Measurements from ENCODE around the gene KTN1.

Gene KTN1

GRCh38 chr14:55650992-55651391 lies 71.0 kb downstream of the KTN1 start:
- H3K4me3 ChIP-seq: no peak overlapping the region
- no peak overlapping the region for H3K27ac ChIP-seq
- no peak overlapping the region for H3K9ac ChIP-seq (ENCODE audit: insufficient read length)
- DNase-seq (ENCODE audit: low read depth, low spot score): no peak
- H3K9me3 ChIP-seq (ENCODE audit: low read depth, low read length): no peaks in the 10 kb centered on the region
- no peak for TF ChIP-seq POLR2AphosphoS5 (IDR thresholded peaks at IDR 0.05; ENCODE audit: borderline replicate concordance, low read depth, low read length)
- TF ChIP-seq FOXP2 (optimal IDR thresholded peaks at IDR 0.05; ENCODE audit: control extremely low read depth, extremely low read length, insufficient read depth): no peak
- TF ChIP-seq EZH2 (IDR thresholded peaks at IDR 0.05): no peak
- H3K36me3 ChIP-seq (ENCODE audit: insufficient read depth, low read length): peaks cover 83% of the 10 kb centered on the region

DNA sequence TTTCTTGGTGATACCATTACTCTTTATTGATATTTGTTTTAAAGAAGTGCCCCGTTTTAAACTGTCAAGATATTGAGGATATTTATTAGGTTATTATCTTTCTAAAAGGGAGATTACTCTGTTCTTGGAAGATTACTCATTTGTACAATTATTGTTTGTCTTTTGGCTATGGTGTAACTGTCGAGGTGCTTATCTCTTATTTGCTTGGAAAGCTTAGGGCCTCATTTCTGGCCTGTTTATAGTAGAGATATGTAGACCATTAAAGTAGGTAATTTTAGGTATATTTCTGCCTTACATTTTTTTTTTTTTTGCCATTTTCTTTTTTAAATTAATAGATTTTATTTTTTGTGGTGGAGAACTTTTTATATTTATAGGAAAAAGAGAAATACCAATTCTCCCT lies 74.2 kb downstream of the KTN1 start:
- Histone ChIP-seq H3K36me3 (ENCODE audit: insufficient read depth, low read length) (peaks cover 95% of the 10 kb centered on the region), H3K27ac (no peak overlapping the region), H3K4me3 (no peak overlapping the region), H3K9ac (ENCODE audit: insufficient read length) (no peak overlapping the region), H3K9me3 (ENCODE audit: low read depth, low read length) (no peaks in the 10 kb centered on the region)
- TF ChIP-seq POLR2AphosphoS5 (IDR thresholded peaks at IDR 0.05; ENCODE audit: borderline replicate concordance, low read depth, low read length) (no peak), EZH2 (IDR thresholded peaks at IDR 0.05) (no peak), FOXP2 (optimal IDR thresholded peaks at IDR 0.05; ENCODE audit: control extremely low read depth, extremely low read length, insufficient read depth) (no peak)
- no peak for DNase-seq (ENCODE audit: low read depth, low spot score)

DNA sequence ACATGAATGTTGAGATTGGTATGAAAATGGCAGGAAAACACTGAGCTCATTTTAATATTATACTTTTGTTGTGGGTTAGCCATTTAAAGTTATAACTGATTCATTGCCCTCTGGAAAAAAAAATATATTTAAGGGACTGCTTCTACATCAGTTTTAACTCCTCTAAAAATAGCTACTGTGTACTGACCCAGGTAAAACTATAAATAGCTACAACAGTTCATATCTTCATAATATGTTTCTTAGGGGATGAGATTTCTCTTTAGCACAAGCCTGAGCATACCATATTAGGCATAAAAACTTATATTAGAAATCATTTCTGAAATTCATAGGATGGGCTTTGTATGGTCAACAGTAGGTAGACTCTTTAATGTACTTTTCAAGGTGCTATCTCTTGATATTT lies 81.0 kb downstream of the KTN1 start:
- no peak overlapping the region for H3K27ac ChIP-seq
- H3K9ac ChIP-seq (ENCODE audit: insufficient read length): no peak overlapping the region
- H3K36me3 ChIP-seq (ENCODE audit: insufficient read depth, low read length): peaks cover 74% of the 10 kb centered on the region
- TF ChIP-seq FOXP2 (optimal IDR thresholded peaks at IDR 0.05; ENCODE audit: control extremely low read depth, extremely low read length, insufficient read depth) (no peak), EZH2 (IDR thresholded peaks at IDR 0.05) (no peak), POLR2AphosphoS5 (IDR thresholded peaks at IDR 0.05; ENCODE audit: borderline replicate concordance, low read depth, low read length) (no peak)
- H3K4me3 ChIP-seq: no peak overlapping the region
- no peak for DNase-seq (ENCODE audit: low read depth, low spot score)
- no peaks in the 10 kb centered on the region for H3K9me3 ChIP-seq (ENCODE audit: low read depth, low read length)

- Histone ChIP-seq H3K9me3 (ENCODE audit: low read depth, low read length) (no peaks in the 10 kb centered on the region), H3K4me3 (no peak overlapping the region), H3K36me3 (ENCODE audit: insufficient read depth, low read length) (peaks cover 69% of the 10 kb centered on the region), H3K9ac (ENCODE audit: insufficient read length) (no peak overlapping the region), H3K27ac (no peak overlapping the region)
- TF ChIP-seq EZH2 (IDR thresholded peaks at IDR 0.05) (no peak), FOXP2 (optimal IDR thresholded peaks at IDR 0.05; ENCODE audit: control extremely low read depth, extremely low read length, insufficient read depth) (no peak), POLR2AphosphoS5 (IDR thresholded peaks at IDR 0.05; ENCODE audit: borderline replicate concordance, low read depth, low read length) (no peak)
- no peak for DNase-seq (ENCODE audit: low read depth, low spot score)
Measured at GRCh38 chr14:55662752-55663151, 82.7 kb downstream of the KTN1 start.

DNA sequence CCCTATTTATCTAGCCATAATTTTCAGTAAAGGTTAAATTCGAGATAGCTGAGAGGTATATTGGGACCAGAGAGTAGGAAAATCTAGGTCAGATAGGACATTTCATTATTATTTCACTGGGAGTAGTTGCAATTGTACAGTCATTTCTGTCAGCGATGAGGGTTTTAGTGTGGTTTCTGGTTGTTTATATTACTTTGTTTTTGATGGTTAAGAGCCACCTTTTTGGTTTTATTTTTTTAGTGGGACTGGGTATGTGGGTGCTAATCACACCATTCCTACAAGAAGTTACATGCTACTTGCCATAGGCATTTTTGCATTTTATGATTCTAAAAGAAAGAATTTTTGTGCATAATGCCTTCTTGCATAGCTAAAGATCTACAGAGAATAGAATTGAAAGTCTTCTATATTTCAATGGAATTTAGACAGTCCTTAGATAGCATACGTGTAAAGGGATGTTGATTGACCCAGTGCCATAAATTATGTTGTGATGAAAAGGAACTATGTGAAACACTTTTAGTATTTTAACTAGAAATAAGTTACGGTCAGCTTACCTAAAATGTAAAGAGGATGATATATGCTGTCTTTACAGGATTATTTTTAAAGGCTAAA lies 85.2 kb downstream of the KTN1 start:
- Histone ChIP-seq H3K4me3 (no peak overlapping the region), H3K9me3 (ENCODE audit: low read depth, low read length) (no peaks in the 10 kb centered on the region), H3K36me3 (ENCODE audit: insufficient read depth, low read length) (peaks cover 60% of the 10 kb centered on the region), H3K9ac (ENCODE audit: insufficient read length) (no peak overlapping the region), H3K27ac (no peak overlapping the region)
- no peak for DNase-seq (ENCODE audit: low read depth, low spot score)
- TF ChIP-seq EZH2 (IDR thresholded peaks at IDR 0.05) (no peak), POLR2AphosphoS5 (IDR thresholded peaks at IDR 0.05; ENCODE audit: borderline replicate concordance, low read depth, low read length) (no peak), FOXP2 (optimal IDR thresholded peaks at IDR 0.05; ENCODE audit: control extremely low read depth, extremely low read length, insufficient read depth) (no peak)

- peaks cover 68% of the 10 kb centered on the region for H3K36me3 ChIP-seq (ENCODE audit: insufficient read depth, low read length)
- no peaks in the 10 kb centered on the region for H3K9me3 ChIP-seq (ENCODE audit: low read depth, low read length)
- no peak overlapping the region for H3K4me3 ChIP-seq
- H3K9ac ChIP-seq (ENCODE audit: insufficient read length): no peak overlapping the region
- TF ChIP-seq EZH2 (IDR thresholded peaks at IDR 0.05) (no peak), FOXP2 (optimal IDR thresholded peaks at IDR 0.05; ENCODE audit: control extremely low read depth, extremely low read length, insufficient read depth) (no peak), POLR2AphosphoS5 (IDR thresholded peaks at IDR 0.05; ENCODE audit: borderline replicate concordance, low read depth, low read length) (no peak)
- H3K27ac ChIP-seq: no peak overlapping the region
- no peak for DNase-seq (ENCODE audit: low read depth, low spot score)
Measured at GRCh38 chr14:55667801-55668200, 87.8 kb downstream of the KTN1 start.

DNA sequence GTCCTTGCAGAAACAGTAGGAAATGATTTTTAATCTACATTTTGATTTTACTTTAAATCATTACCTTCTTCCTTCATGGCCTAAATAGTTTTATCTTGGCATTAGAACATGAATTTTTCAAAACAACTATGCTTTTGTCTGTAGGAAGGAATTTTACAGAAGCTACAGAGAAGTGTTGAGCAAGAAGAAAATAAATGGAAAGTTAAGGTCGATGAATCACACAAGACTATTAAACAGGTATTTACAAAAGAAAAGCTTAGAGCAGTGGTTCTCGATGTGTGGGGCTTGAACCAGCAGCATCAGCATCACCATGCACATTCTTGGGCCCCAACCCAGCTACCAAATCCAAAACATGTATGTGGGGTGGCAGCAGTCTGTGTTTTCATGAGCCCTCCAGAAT lies 91.6 kb downstream of the KTN1 start:
- Histone ChIP-seq H3K9me3 (ENCODE audit: low read depth, low read length) (no peaks in the 10 kb centered on the region), H3K36me3 (ENCODE audit: insufficient read depth, low read length) (peaks cover 83% of the 10 kb centered on the region), H3K4me3 (no peak overlapping the region), H3K27ac (peak overlapping the region; percentile 16; the same call in 1 of the 2 replicates), H3K9ac (ENCODE audit: insufficient read length) (no peak overlapping the region)
- no peak for TF ChIP-seq FOXP2 (optimal IDR thresholded peaks at IDR 0.05; ENCODE audit: control extremely low read depth, extremely low read length, insufficient read depth)
- TF ChIP-seq POLR2AphosphoS5 (IDR thresholded peaks at IDR 0.05; ENCODE audit: borderline replicate concordance, low read depth, low read length): no peak
- no peak for TF ChIP-seq EZH2 (IDR thresholded peaks at IDR 0.05)
- no peak for DNase-seq (ENCODE audit: low read depth, low spot score)

DNA sequence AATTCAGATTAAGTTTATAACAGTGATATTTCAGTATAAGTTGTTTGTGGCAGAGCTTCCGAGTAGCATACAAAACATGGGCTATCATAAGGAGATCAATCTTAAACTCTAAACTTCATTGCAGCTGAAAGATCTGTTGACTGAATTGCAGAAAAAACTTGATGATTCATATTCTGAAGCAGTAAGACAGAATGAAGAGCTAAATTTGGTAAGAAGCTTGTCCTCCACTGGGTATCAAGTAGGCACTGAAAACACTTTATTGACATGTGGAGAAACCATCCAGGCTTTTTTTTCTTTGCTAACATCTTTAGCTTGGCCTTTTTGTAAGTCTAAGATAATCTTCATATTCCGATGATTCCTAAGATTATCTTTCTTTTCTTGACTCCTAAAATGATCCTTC lies 93.0 kb downstream of the KTN1 start:
- Histone ChIP-seq H3K36me3 (ENCODE audit: insufficient read depth, low read length) (peaks cover 83% of the 10 kb centered on the region), H3K27ac (no peak overlapping the region), H3K9ac (ENCODE audit: insufficient read length) (no peak overlapping the region), H3K4me3 (no peak overlapping the region), H3K9me3 (ENCODE audit: low read depth, low read length) (no peaks in the 10 kb centered on the region)
- no peak for DNase-seq (ENCODE audit: low read depth, low spot score)
- TF ChIP-seq FOXP2 (optimal IDR thresholded peaks at IDR 0.05; ENCODE audit: control extremely low read depth, extremely low read length, insufficient read depth) (no peak), POLR2AphosphoS5 (IDR thresholded peaks at IDR 0.05; ENCODE audit: borderline replicate concordance, low read depth, low read length) (no peak), EZH2 (IDR thresholded peaks at IDR 0.05) (no peak)

- no peak for DNase-seq (ENCODE audit: low read depth, low spot score)
- TF ChIP-seq EZH2 (IDR thresholded peaks at IDR 0.05) (no peak), FOXP2 (optimal IDR thresholded peaks at IDR 0.05; ENCODE audit: control extremely low read depth, extremely low read length, insufficient read depth) (no peak), POLR2AphosphoS5 (IDR thresholded peaks at IDR 0.05; ENCODE audit: borderline replicate concordance, low read depth, low read length) (no peak)
- no peaks in the 10 kb centered on the region for H3K9me3 ChIP-seq (ENCODE audit: low read depth, low read length)
- no peak overlapping the region for H3K27ac ChIP-seq
- no peak overlapping the region for H3K4me3 ChIP-seq
- peaks cover 84% of the 10 kb centered on the region for H3K36me3 ChIP-seq (ENCODE audit: insufficient read depth, low read length)
- H3K9ac ChIP-seq (ENCODE audit: insufficient read length): no peak overlapping the region
Measured at GRCh38 chr14:55681096-55681495, 101.1 kb downstream of the KTN1 start.
